Transverse colon (tissue), 4 donors: ENCODE results near the gene RNASE11.

Experiments
- CTCF ChIP-seq, 5 experiments: fragments of 200-600 bp in 3 of 5; fragments of 450-650 bp in 2 of 5; sonication (generic) in 3 of 5; IDR thresholded peaks; 1 replicate in 2 of 5; 2 replicates in 3 of 5; pipeline ENCODE4 v1.5.1; 2016 to 2017; ENCODE audit warnings: antibody characterized with exemption in 5 of 5, inconsistent platforms in 3 of 5, mild to moderate bottlenecking in 2 of 5, moderate library complexity in 1 of 5
- EP300 ChIP-seq: sonication (generic); formaldehyde crosslinking; IDR thresholded peaks from one replicate; pipeline ENCODE4 v1.6.1; 2017; ENCODE audit warnings: antibody characterized with exemption, low read depth
- POLR2A ChIP-seq: fragments of 450-650 bp; IDR thresholded peaks from one replicate; pipeline ENCODE4 v1.6.1; 2016; ENCODE audit warnings: antibody characterized with exemption, mild to moderate bottlenecking, moderate library complexity
- POLR2AphosphoS5 ChIP-seq, 3 donors: sonication (generic); formaldehyde crosslinking; IDR thresholded peaks; one replicate each; pipeline ENCODE4 v1.6.1; 2016; ENCODE audit warnings: antibody characterized with exemption in 3 of 3

GRCh38 chr14:20603813-20604690 lies 16.3 kb upstream of the RNASE11 start:
- no peak for TF ChIP-seq POLR2A
- TF ChIP-seq CTCF (IDR thresholded peaks at IDR 0.05) = no peak
- TF ChIP-seq POLR2AphosphoS5 (IDR thresholded peaks at IDR 0.05) = no peak
- no peak for TF ChIP-seq EP300
